ENCODE measurements around the gene PSPH. TPM values are rescaled to one million over a fixed set of nuclear protein-coding genes. Genes with fewer than 3 reads are reported as not detected.

PSPH gene
- total and polyA plus RNA-seq, 2 donors (not counting 1 experiment from before 2014, with no cell fraction given), result 14.4 to 74.3 TPM

- TF ChIP-seq CTCF (conservative IDR thresholded peaks at IDR 0.05 in 1 of 2, IDR thresholded peaks at IDR 0.05 in 1 of 2; ENCODE audit: low read depth in 1 of 2, low read length in 2 of 2), result no peak
- no peak for TF ChIP-seq EZH2 (IDR thresholded peaks at IDR 0.05; ENCODE audit: low read length, missing control alignments)
- Histone ChIP-seq H3K36me3 (ENCODE audit: control insufficient read depth, insufficient read depth, low read length) (peaks cover 4% of the 10 kb centered on the region), H3K9ac (ENCODE audit: insufficient read depth, low read length) (no peak overlapping the region), H3K27ac (ENCODE audit: insufficient read depth, low read length) (no peak overlapping the region), H2AFZ (ENCODE audit: low read length) (no peak overlapping the region), H4K20me1 (ENCODE audit: control insufficient read depth, extremely low read depth, insufficient read depth, low read length) (no peaks in the 10 kb centered on the region), H3K9me3 (ENCODE audit: control insufficient read depth, insufficient read depth, low read depth, low read length) (no peaks in the 10 kb centered on the region), H3K79me2 (ENCODE audit: control insufficient read depth, insufficient read depth, low read length) (peaks cover 2% of the 10 kb centered on the region), H3K4me2 (ENCODE audit: extremely low read depth, insufficient read depth, low read length) (no peak overlapping the region), H3K27me3 (ENCODE audit: control insufficient read depth, insufficient read depth, low read length) (no peaks in the 10 kb centered on the region), H3K4me1 (ENCODE audit: control insufficient read depth, extremely low read depth, insufficient read depth, low read length) (no peaks in the 10 kb centered on the region), H3K4me3 (replicated peaks in 1 of 4; ENCODE audit: control extremely low read depth in 1 of 4, insufficient read depth in 1 of 4, low read depth in 3 of 4, low read length in 4 of 4) (no peak overlapping the region)
- no peak for DNase-seq (ENCODE audit: low read depth in 2 of 2)
These were observed 75.1 kb downstream of the PSPH start for GRCh38 chr7:55975988-55976633.

GRCh38 chr7:55973747-55974250 lies 77.4 kb downstream of the PSPH start:
- TF ChIP-seq EZH2 (IDR thresholded peaks at IDR 0.05; ENCODE audit: low read length, missing control alignments), result no peak
- no peak for TF ChIP-seq CTCF (conservative IDR thresholded peaks at IDR 0.05 in 1 of 2, IDR thresholded peaks at IDR 0.05 in 1 of 2; ENCODE audit: low read depth in 1 of 2, low read length in 2 of 2)
- Histone ChIP-seq H3K27me3 (ENCODE audit: control insufficient read depth, insufficient read depth, low read length) (no peaks in the 10 kb centered on the region), H3K36me3 (ENCODE audit: control insufficient read depth, insufficient read depth, low read length) (no peaks in the 10 kb centered on the region), H3K4me3 (replicated peaks in 1 of 4; ENCODE audit: control extremely low read depth in 1 of 4, insufficient read depth in 1 of 4, low read depth in 3 of 4, low read length in 4 of 4) (no peak overlapping the region), H4K20me1 (ENCODE audit: control insufficient read depth, extremely low read depth, insufficient read depth, low read length) (no peaks in the 10 kb centered on the region), H3K4me2 (ENCODE audit: extremely low read depth, insufficient read depth, low read length) (no peak overlapping the region), H3K27ac (ENCODE audit: insufficient read depth, low read length) (no peak overlapping the region), H3K79me2 (ENCODE audit: control insufficient read depth, insufficient read depth, low read length) (peaks cover 4% of the 10 kb centered on the region), H2AFZ (ENCODE audit: low read length) (no peak overlapping the region), H3K4me1 (ENCODE audit: control insufficient read depth, extremely low read depth, insufficient read depth, low read length) (no peaks in the 10 kb centered on the region), H3K9ac (ENCODE audit: insufficient read depth, low read length) (no peak overlapping the region), H3K9me3 (ENCODE audit: control insufficient read depth, insufficient read depth, low read depth, low read length) (no peaks in the 10 kb centered on the region)
- DNase-seq (ENCODE audit: low read depth in 2 of 2), result no peak

GRCh38 chr7:55970978-55971377 lies 80.3 kb downstream of the PSPH start:
- no peak overlapping the region for H3K27ac ChIP-seq (ENCODE audit: insufficient read depth, low read length)
- H3K4me2 ChIP-seq (ENCODE audit: extremely low read depth, insufficient read depth, low read length), result no peak overlapping the region
- H4K20me1 ChIP-seq (ENCODE audit: control insufficient read depth, extremely low read depth, insufficient read depth, low read length), result no peaks in the 10 kb centered on the region
- H3K36me3 ChIP-seq (ENCODE audit: control insufficient read depth, insufficient read depth, low read length), result no peaks in the 10 kb centered on the region
- no peak overlapping the region for H3K9ac ChIP-seq (ENCODE audit: insufficient read depth, low read length)
- H3K27me3 ChIP-seq (ENCODE audit: control insufficient read depth, insufficient read depth, low read length), result no peaks in the 10 kb centered on the region
- no peak overlapping the region for H3K4me3 ChIP-seq (replicated peaks in 1 of 4; ENCODE audit: control extremely low read depth in 1 of 4, insufficient read depth in 1 of 4, low read depth in 3 of 4, low read length in 4 of 4)
- H3K4me1 ChIP-seq (ENCODE audit: control insufficient read depth, extremely low read depth, insufficient read depth, low read length), result no peaks in the 10 kb centered on the region
- no peak overlapping the region for H2AFZ ChIP-seq (ENCODE audit: low read length)
- no peak for TF ChIP-seq EZH2 (IDR thresholded peaks at IDR 0.05; ENCODE audit: low read length, missing control alignments)
- no peak for TF ChIP-seq CTCF (conservative IDR thresholded peaks at IDR 0.05 in 1 of 2, IDR thresholded peaks at IDR 0.05 in 1 of 2; ENCODE audit: low read depth in 1 of 2, low read length in 2 of 2)
- DNase-seq (ENCODE audit: low read depth in 2 of 2), result peak in 1 of 2 donors; percentile 12
- H3K79me2 ChIP-seq (ENCODE audit: control insufficient read depth, insufficient read depth, low read length), result peaks cover 4% of the 10 kb centered on the region
- no peaks in the 10 kb centered on the region for H3K9me3 ChIP-seq (ENCODE audit: control insufficient read depth, insufficient read depth, low read depth, low read length)

Data from fibroblast of lung (primary cell).